ENCODE results near the gene LCTL.
"Not testable (repeated sequence)": the region's sequence is repeated elsewhere in the genome, so short reads cannot be mapped to it uniquely, and the experiment has no call there.

GRCh38 chr15:66503041-66503648 lies 62.7 kb downstream of the LCTL start:
- not testable (repeated sequence) for TF ChIP-seq POLR2AphosphoS5, CTCF (IDR thresholded peaks at IDR 0.05)

Data from sigmoid colon (tissue), 4 donors.